HFFc6 (cell line): ENCODE results near the gene TSPAN33. TPM values are rescaled to one million over a fixed set of nuclear protein-coding genes. Genes with fewer than 3 reads are reported as not detected.

ENCODE experiments used
- DNase-seq: peaks from one replicate; pipeline ENCODE4 v3.0.0-alpha.2; 2018
- H3K27ac Mint-ChIP-seq: 2 replicates; pipeline ENCODE4 v1.8.0; 2020; ENCODE audit warnings: mild to moderate bottlenecking, mixed read lengths
- H3K27me3 Mint-ChIP-seq: 2 replicates; pipeline ENCODE4 v1.8.0; 2021; ENCODE audit warnings: mild to moderate bottlenecking, moderate library complexity, mixed read lengths; ENCODE audit not compliant: insufficient read depth
- H3K36me3 Mint-ChIP-seq: 2 replicates; pipeline ENCODE4 v1.8.0; 2021; ENCODE audit warnings: low read depth, mixed read lengths
- H3K4me1 Mint-ChIP-seq: 2 replicates; pipeline ENCODE4 v1.8.0; 2020; ENCODE audit warnings: low read depth, mixed read lengths
- H3K4me3 Mint-ChIP-seq: 2 replicates; pipeline ENCODE4 v1.8.0; 2020; ENCODE audit warnings: mild to moderate bottlenecking, moderate library complexity, mixed read lengths
- H3K9me3 Mint-ChIP-seq: 2 replicates; pipeline ENCODE4 v1.8.0; 2020; ENCODE audit warnings: mild to moderate bottlenecking, mixed read lengths
- total RNA-seq, 6 experiments: library from RNA; stranded (reverse); fragmentation: NEBNext Ultra II Directional; extraction: Animal tissue kit (Norgen Biotek cat#: 25700); gene quantifications; 2 replicates in 1 of 6; 3 replicates in 5 of 6; pipeline ENCODE4 v1.2.3, GENCODE V29; 2021
- TF ChIP-seq, protein P1 (sequence below): fragments of 200-600 bp; sonication (generic); IDR thresholded peaks from 2 replicates; pipeline ENCODE4 v1.5.0; 2021; ENCODE audit warnings: antibody characterized with exemption, mild to moderate bottlenecking

Gene TSPAN33
- total RNA-seq, 6 experiments from 2014 or later, result 0.12 to 0.30 (median 0.19) TPM; not detected in 1

DNA sequence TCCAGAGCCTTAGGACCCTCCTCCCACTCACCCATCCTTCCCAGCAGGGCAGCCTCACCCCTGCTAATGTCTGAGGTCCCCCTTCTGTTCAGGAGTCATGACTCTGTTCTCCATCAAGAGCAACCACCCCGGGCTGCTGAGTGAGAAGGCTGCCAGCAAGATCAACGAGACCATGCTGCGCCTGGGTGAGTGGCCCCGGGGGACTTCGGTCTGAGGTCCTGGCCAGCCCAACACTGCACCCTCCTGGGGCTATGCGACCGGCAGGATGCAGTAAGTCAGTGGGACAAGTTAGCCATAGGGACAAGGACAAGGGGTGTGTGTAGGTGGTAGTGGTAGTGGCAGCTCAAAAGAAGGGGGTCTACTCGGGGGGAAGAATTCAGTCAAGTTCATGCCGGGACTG, 64.2 kb downstream of the TSPAN33 start:
- peaks cover 33% of the 10 kb centered on the region for H3K27me3 Mint-ChIP-seq
- TF ChIP-seq, protein P1, sequence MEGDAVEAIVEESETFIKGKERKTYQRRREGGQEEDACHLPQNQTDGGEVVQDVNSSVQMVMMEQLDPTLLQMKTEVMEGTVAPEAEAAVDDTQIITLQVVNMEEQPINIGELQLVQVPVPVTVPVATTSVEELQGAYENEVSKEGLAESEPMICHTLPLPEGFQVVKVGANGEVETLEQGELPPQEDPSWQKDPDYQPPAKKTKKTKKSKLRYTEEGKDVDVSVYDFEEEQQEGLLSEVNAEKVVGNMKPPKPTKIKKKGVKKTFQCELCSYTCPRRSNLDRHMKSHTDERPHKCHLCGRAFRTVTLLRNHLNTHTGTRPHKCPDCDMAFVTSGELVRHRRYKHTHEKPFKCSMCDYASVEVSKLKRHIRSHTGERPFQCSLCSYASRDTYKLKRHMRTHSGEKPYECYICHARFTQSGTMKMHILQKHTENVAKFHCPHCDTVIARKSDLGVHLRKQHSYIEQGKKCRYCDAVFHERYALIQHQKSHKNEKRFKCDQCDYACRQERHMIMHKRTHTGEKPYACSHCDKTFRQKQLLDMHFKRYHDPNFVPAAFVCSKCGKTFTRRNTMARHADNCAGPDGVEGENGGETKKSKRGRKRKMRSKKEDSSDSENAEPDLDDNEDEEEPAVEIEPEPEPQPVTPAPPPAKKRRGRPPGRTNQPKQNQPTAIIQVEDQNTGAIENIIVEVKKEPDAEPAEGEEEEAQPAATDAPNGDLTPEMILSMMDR, result no peak
- no peak overlapping the region for H3K27ac Mint-ChIP-seq
- no peak overlapping the region for H3K4me3 Mint-ChIP-seq
- H3K9me3 Mint-ChIP-seq, result no peaks in the 10 kb centered on the region
- no peaks in the 10 kb centered on the region for H3K36me3 Mint-ChIP-seq
- no peak for DNase-seq
- peaks cover 1% of the 10 kb centered on the region for H3K4me1 Mint-ChIP-seq

DNA sequence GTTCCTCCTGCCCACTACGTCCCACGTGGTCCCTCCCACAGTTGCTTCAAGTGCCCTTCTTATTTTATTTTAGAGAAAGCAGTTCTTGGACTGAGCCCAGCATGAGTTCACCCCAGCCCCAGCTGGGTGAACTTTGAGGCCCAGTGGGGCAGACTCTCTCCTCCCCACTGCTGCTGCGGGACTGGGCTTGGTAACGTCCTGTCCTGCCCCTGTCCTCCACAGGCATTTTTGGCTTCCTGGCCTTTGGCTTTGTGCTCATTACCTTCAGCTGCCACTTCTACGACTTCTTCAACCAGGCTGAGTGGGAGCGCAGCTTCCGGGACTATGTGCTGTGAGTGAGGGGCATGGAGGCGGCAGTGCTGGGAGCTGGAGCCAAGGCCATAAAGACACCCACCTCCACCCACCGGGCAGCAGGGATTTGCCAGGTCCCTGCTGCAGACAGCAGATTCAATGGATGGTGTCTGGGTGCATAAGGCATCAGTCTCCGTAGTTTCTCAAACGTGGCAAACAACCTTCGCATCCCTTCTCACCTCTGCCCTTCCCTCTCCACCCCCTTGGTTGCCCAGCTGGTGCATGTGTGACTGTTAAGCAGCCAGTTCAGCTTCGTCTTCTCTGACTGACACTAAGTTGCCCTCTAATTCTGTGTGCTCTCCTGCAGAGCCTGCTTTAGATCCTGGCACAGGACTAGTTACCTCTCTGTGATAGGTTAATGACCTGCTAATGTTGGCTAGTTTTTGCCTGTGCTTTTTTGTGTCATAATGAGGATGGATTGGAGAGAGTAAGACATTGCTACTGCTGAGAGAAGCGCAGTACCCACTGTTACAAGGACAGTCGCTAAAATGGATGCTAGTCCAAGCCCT, 64.8 kb downstream of the TSPAN33 start:
- H3K36me3 Mint-ChIP-seq, result no peaks in the 10 kb centered on the region
- H3K27me3 Mint-ChIP-seq, result peaks cover 30% of the 10 kb centered on the region
- no peak overlapping the region for H3K4me3 Mint-ChIP-seq
- H3K27ac Mint-ChIP-seq, result no peak overlapping the region
- DNase-seq, result no peak
- TF ChIP-seq, protein P1, result no peak
- no peaks in the 10 kb centered on the region for H3K9me3 Mint-ChIP-seq
- peaks cover 8% of the 10 kb centered on the region for H3K4me1 Mint-ChIP-seq

DNA sequence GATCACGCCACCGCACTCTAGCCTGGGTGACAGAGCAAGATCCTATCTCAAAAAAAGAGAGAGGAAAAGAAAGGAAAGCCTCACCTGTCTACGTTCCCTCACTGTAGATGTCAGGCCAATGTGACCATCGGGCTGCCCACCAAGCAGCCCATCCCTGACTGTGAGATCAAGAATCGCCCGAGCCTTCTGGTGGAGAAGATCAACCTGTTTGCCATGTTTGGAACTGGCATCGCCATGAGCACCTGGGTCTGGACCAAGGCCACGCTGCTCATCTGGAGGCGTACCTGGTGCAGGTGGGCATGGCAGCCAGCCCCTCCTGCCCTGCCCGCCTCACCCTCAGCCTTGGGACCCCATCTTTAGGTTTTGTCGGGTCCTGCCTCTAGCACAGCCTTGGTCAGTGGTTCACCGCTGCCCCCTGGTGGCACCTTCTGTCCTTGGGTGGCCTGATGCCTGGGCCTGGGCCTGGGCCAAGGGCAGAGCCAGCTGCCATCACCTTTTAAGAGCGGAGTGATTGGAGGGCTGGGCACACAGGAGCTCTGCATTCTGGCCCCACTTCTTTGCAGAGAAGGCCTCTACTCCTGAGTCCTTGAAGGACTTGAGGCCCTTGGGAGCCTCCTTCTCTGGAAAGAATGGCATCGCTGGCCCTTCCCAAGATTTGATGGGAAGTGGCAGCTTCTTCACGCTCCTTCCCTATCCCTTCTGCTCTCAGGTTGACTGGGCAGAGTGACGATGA, 65.9 kb downstream of the TSPAN33 start:
- TF ChIP-seq, protein P1, result peak; percentile 92
- Mint-ChIP-seq H3K36me3 (no peaks in the 10 kb centered on the region), H3K4me3 (no peak overlapping the region), H3K9me3 (no peaks in the 10 kb centered on the region), H3K4me1 (peaks cover 8% of the 10 kb centered on the region), H3K27me3 (peaks cover 28% of the 10 kb centered on the region), H3K27ac (no peak overlapping the region)
- DNase-seq, result peak; percentile 34

DNA sequence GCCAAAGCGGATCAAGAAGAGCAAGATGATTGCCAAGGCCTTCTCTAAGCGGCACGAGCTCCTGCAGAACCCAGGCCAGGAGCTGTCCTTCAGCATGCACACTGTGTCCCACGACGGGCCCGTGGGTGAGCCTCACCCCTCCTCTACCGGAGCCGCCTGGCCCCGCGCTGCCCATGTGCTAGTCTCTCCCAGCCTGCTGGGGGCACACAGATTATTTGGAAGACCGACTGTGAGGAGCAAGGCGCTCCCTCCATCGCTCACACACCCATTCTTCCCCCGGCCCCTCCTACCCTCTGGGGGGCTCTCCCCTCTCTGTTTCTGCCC, 66.4 kb downstream of the TSPAN33 start:
- Mint-ChIP-seq H3K27ac (no peak overlapping the region), H3K9me3 (no peaks in the 10 kb centered on the region), H3K4me3 (no peak overlapping the region), H3K27me3 (peaks cover 28% of the 10 kb centered on the region), H3K36me3 (no peaks in the 10 kb centered on the region), H3K4me1 (peaks cover 8% of the 10 kb centered on the region)
- TF ChIP-seq, protein P1, result no peak
- no peak for DNase-seq

DNA sequence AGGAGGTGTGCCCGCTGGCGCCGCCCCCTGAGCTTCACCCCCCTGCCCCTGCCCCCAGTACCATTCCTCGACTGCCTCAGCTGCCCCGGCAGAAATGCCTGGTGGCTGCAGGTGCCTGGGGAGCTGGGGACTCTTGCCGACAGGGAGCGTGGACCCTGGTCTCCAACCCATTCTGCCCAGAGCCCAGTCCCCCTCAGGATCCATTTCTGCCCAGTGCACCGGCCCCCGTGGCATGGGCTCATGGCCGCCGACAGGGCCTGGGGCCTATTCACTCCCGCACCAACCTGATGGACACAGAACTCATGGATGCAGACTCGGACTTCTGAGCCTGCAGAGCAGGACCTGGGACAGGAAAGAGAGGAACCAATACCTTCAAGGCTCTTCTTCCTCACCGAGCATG, 67.6 kb downstream of the TSPAN33 start:
- Mint-ChIP-seq H3K4me1 (peaks cover 8% of the 10 kb centered on the region), H3K36me3 (no peaks in the 10 kb centered on the region), H3K9me3 (no peaks in the 10 kb centered on the region), H3K27me3 (peaks cover 26% of the 10 kb centered on the region), H3K27ac (no peak overlapping the region), H3K4me3 (no peak overlapping the region)
- TF ChIP-seq, protein P1, result no peak
- DNase-seq, result no peak
